ENCODE data around the gene ETFA. TPM values are rescaled to one million over a fixed set of nuclear protein-coding genes. Genes with fewer than 3 reads are reported as not detected.
"Not testable (repeated sequence)": the region's sequence is repeated elsewhere in the genome, so short reads cannot be mapped to it uniquely, and the experiment has no call there.

The ETFA gene
- total RNA-seq, 2 experiments from 2014 or later = 84.8 to 146 TPM

DNA sequence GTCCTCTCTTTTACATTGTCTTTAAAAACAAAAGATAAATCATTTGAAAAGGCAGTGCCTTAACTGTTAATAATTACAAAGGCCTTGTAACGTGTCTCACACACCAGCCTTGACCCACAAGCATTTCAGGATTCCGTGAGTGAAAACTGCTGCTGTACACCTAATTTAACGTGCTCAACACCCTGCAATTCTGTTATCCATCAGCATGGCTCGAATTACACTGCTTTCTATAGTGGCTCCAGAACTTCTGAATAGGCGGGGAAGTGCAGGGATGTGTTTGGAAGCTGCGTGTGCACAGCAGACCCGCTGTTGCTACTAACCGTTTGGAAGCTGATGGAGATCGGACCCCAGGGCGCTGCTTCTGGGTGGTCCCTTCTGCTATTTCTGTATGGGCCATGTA, 9.9 kb upstream of the ETFA start:
- H3K4me1 ChIP-seq (ENCODE audit: insufficient read depth, low read length, poor library complexity, severe bottlenecking) = peaks cover 11% of the 10 kb centered on the region
- BruUV-seq (replicated peaks) = no TSS peak
- no peak overlapping the region for H2AFZ ChIP-seq (ENCODE audit: low read length)
- no peak for DNase-seq (ENCODE audit: low spot score)
- H4K20me1 ChIP-seq (ENCODE audit: insufficient read depth, low read length) = no peaks in the 10 kb centered on the region
- H3K4me2 ChIP-seq (ENCODE audit: low read length) = no peak overlapping the region
- H3K36me3 ChIP-seq (ENCODE audit: insufficient read depth, low read length) = no peaks in the 10 kb centered on the region
- H3K4me3 ChIP-seq (ENCODE audit: low read depth, low read length, poor library complexity, severe bottlenecking) = no peak overlapping the region
- TF ChIP-seq, protein P1, sequence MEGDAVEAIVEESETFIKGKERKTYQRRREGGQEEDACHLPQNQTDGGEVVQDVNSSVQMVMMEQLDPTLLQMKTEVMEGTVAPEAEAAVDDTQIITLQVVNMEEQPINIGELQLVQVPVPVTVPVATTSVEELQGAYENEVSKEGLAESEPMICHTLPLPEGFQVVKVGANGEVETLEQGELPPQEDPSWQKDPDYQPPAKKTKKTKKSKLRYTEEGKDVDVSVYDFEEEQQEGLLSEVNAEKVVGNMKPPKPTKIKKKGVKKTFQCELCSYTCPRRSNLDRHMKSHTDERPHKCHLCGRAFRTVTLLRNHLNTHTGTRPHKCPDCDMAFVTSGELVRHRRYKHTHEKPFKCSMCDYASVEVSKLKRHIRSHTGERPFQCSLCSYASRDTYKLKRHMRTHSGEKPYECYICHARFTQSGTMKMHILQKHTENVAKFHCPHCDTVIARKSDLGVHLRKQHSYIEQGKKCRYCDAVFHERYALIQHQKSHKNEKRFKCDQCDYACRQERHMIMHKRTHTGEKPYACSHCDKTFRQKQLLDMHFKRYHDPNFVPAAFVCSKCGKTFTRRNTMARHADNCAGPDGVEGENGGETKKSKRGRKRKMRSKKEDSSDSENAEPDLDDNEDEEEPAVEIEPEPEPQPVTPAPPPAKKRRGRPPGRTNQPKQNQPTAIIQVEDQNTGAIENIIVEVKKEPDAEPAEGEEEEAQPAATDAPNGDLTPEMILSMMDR (conservative IDR thresholded peaks at IDR 0.05; ENCODE audit: low read length) = no peak
- no peak for TF ChIP-seq EZH2phosphoT487 (IDR thresholded peaks at IDR 0.05; ENCODE audit: borderline replicate concordance, low read depth, low read length)
- no peak overlapping the region for H3K27ac ChIP-seq (ENCODE audit: low read depth, low read length, poor library complexity, severe bottlenecking)
- H3K9me2 ChIP-seq (ENCODE audit: insufficient read depth, low read length) = no peaks in the 10 kb centered on the region
- H3K79me2 ChIP-seq (ENCODE audit: insufficient read depth, low read depth, low read length) = no peaks in the 10 kb centered on the region
- ChIA-PET CTCF (ENCODE audit: unreplicated experiment) (no interaction called here), POLR2A (interaction anchor here (0.6 kb wide), 1 partner anchor 369 kb away, joined by 4 read pairs; no protein-coding TSS in a partner anchor)
- H3K9me3 ChIP-seq (ENCODE audit: low read length) = no peaks in the 10 kb centered on the region
- intact Hi-C loops (cut with micrococcal nuclease; ENCODE audit: unreplicated experiment) = no loop called here

DNA sequence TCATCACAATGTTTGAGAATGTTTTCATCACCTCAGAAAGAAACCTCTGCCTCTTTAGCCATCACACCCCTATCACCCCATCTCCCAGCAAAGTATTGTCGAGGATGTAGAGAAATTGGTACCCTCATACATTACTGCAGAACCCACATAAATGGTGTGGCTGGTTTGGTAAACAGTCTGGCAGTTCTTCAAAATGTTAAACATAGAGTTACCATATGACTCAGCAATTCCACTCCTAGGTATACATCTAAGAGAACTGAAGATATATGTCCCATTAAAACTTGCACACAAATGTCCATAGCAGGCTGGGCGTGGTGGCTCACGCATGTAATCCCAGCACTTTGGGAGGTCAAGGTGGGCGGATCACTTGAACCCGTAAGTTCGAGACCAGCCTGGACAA, 8.7 kb upstream of the ETFA start:
- no peaks in the 10 kb centered on the region for H3K79me2 ChIP-seq (ENCODE audit: insufficient read depth, low read depth, low read length)
- intact Hi-C loops (cut with micrococcal nuclease; ENCODE audit: unreplicated experiment) = no loop called here
- H3K4me1 ChIP-seq (ENCODE audit: insufficient read depth, low read length, poor library complexity, severe bottlenecking) = peaks cover 11% of the 10 kb centered on the region
- H3K9me3 ChIP-seq (ENCODE audit: low read length) = no peaks in the 10 kb centered on the region
- H4K20me1 ChIP-seq (ENCODE audit: insufficient read depth, low read length) = no peaks in the 10 kb centered on the region
- no peak overlapping the region for H3K27ac ChIP-seq (ENCODE audit: low read depth, low read length, poor library complexity, severe bottlenecking)
- no peaks in the 10 kb centered on the region for H3K36me3 ChIP-seq (ENCODE audit: insufficient read depth, low read length)
- ChIA-PET CTCF (ENCODE audit: unreplicated experiment) (no interaction called here), POLR2A (no interaction called here)
- no peak overlapping the region for H3K4me3 ChIP-seq (ENCODE audit: low read depth, low read length, poor library complexity, severe bottlenecking)
- H2AFZ ChIP-seq (ENCODE audit: low read length) = no peak overlapping the region
- no TSS peak for BruUV-seq (replicated peaks)
- DNase-seq (ENCODE audit: low spot score) = no peak
- no peak for TF ChIP-seq EZH2phosphoT487 (IDR thresholded peaks at IDR 0.05; ENCODE audit: borderline replicate concordance, low read depth, low read length)
- TF ChIP-seq, protein P1 (conservative IDR thresholded peaks at IDR 0.05; ENCODE audit: low read length) = no peak
- no peaks in the 10 kb centered on the region for H3K9me2 ChIP-seq (ENCODE audit: insufficient read depth, low read length)
- no peak overlapping the region for H3K4me2 ChIP-seq (ENCODE audit: low read length)

DNA sequence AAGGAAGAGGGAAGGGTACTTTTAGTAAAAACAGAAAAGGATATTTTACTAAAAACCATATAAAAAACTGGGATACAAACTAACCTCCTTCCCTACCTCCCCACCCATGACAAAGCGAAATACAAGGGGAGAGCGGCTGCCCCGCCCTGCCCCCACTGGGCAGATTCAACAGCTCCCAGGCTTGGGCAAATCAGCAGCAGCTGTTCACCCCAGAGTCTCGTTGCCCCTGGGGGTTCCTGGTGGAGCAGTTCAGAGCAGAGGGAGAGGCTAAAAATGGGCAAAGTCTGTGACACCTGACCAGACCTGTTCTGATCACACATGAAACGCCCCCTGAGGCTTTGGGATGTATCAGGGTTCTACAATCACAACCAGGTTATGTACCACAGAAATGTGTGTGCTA, 2.5 kb upstream of the ETFA start:
- CTCF ChIA-PET (ENCODE audit: unreplicated experiment) = no interaction called here
- BruUV-seq (replicated peaks) = no TSS peak
- Histone ChIP-seq H3K27ac (ENCODE audit: low read depth, low read length, poor library complexity, severe bottlenecking) (no peak overlapping the region), H3K79me2 (ENCODE audit: insufficient read depth, low read depth, low read length) (peaks cover 23% of the 10 kb centered on the region), H3K4me2 (ENCODE audit: low read length) (no peak overlapping the region), H3K4me1 (ENCODE audit: insufficient read depth, low read length, poor library complexity, severe bottlenecking) (peaks cover 13% of the 10 kb centered on the region), H3K36me3 (ENCODE audit: insufficient read depth, low read length) (peaks cover 3% of the 10 kb centered on the region), H2AFZ (ENCODE audit: low read length) (no peak overlapping the region), H3K4me3 (ENCODE audit: low read depth, low read length, poor library complexity, severe bottlenecking) (no peak overlapping the region), H3K9me3 (ENCODE audit: low read length) (no peaks in the 10 kb centered on the region), H4K20me1 (ENCODE audit: insufficient read depth, low read length) (0 out of 2 replicates have a peak, but pooled peaks cover 4% of the 10 kb centered on the region), H3K9me2 (ENCODE audit: insufficient read depth, low read length) (no peaks in the 10 kb centered on the region)
- DNase-seq (ENCODE audit: low spot score) = no peak
- POLR2A ChIA-PET = interaction anchor here (1.0 kb wide), 2 partner anchors 10 to 41 kb away, joined by 3 to 4 read pairs; no protein-coding TSS in a partner anchor
- TF ChIP-seq, protein P1 (conservative IDR thresholded peaks at IDR 0.05; ENCODE audit: low read length) = no peak
- no peak for TF ChIP-seq EZH2phosphoT487 (IDR thresholded peaks at IDR 0.05; ENCODE audit: borderline replicate concordance, low read depth, low read length)
- intact Hi-C loops (cut with micrococcal nuclease; ENCODE audit: unreplicated experiment) = no loop called here

DNA sequence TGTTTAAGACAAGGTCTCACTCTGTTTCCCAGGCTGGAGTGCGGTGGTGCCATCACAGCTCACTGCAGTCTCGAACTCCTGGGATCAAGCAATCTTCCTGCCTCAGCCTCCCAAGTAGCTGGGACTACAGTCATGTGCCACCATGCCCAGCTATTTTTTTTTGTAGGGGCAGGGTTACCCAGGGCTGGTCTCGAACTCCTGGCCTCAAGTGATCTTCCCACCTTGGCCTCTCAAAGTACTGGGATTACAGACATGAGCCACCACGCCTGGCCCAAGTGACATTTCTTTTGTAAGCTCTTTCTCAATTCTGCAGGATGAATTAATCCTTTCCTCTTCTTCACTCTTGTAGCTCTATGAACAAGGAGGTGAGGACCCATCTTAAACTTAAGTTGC, 1.9 kb upstream of the ETFA start:
- intact Hi-C loops (cut with micrococcal nuclease; ENCODE audit: unreplicated experiment); H2AFZ ChIP-seq (ENCODE audit: low read length); CTCF ChIA-PET (ENCODE audit: unreplicated experiment); H3K27ac ChIP-seq (ENCODE audit: low read depth, low read length, poor library complexity, severe bottlenecking); H3K4me2 ChIP-seq (ENCODE audit: low read length); DNase-seq (ENCODE audit: low spot score); H3K9me3 ChIP-seq (ENCODE audit: low read length); BruUV-seq (replicated peaks); H4K20me1 ChIP-seq (ENCODE audit: insufficient read depth, low read length); H3K4me3 ChIP-seq (ENCODE audit: low read depth, low read length, poor library complexity, severe bottlenecking); H3K9me2 ChIP-seq (ENCODE audit: insufficient read depth, low read length); H3K36me3 ChIP-seq (ENCODE audit: insufficient read depth, low read length): not testable (repeated sequence)
- Histone ChIP-seq H3K4me1 (ENCODE audit: insufficient read depth, low read length, poor library complexity, severe bottlenecking) (peaks cover 13% of the 10 kb centered on the region), H3K79me2 (ENCODE audit: insufficient read depth, low read depth, low read length) (peaks cover 28% of the 10 kb centered on the region)
- POLR2A ChIA-PET = interaction anchor here (1.0 kb wide), 2 partner anchors 11 to 41 kb away, joined by 3 to 4 read pairs; no protein-coding TSS in a partner anchor

All from OCI-LY7 (cell line).